ENCODE data around the gene ERRFI1.

Gene ERRFI1

DNA sequence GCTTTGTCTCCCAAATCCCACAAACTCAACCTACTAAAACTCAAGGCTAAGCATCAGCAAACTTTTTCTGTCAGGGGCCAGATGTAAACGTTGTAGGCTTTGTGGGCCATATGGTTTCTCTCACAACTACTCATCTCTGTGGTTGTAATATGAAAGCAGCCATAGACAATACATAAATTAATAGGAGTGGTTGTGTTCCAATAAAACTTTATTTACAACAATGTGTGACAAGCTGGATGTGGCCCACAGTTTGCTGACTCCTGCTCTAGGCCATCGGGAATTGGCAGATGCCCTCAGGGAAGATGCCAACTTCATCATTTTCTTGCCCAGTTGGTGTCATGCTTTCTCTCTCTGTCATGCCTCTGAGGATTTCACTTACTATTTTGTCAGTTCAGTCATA, 17.5 kb upstream of the ERRFI1 start:
- no peak for DNase-seq

DNA sequence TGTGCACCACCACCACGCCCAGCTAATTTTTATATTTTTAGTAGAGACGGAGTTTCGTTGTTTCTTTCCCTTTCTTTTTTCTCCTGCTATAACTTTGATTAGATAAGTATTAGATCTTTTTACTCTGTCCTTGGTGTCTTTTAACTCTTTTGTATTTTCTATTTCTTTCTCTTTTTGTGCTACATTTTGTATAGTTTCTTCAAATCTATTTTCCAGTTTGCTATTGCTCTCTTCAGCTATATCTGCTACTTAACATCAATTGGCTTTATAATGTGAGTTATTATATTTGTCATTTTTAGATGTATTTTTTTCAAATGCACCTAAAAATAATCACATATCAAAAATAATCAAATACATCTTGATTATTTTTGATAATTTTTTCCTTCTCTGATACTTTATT, 16.0 kb upstream of the ERRFI1 start:
- DNase-seq: no peak

- no peak for DNase-seq
Measured at GRCh38 chr1:8040586-8040985, 14.5 kb upstream of the ERRFI1 start.

GRCh38 chr1:8039071-8039470, 13.0 kb upstream of the ERRFI1 start:
- no peak for DNase-seq

- DNase-seq: no peak
Measured at GRCh38 chr1:8035289-8035688, 9.2 kb upstream of the ERRFI1 start.

- no peak for DNase-seq
Measured at GRCh38 chr1:8033322-8033721, 7.2 kb upstream of the ERRFI1 start.

DNA sequence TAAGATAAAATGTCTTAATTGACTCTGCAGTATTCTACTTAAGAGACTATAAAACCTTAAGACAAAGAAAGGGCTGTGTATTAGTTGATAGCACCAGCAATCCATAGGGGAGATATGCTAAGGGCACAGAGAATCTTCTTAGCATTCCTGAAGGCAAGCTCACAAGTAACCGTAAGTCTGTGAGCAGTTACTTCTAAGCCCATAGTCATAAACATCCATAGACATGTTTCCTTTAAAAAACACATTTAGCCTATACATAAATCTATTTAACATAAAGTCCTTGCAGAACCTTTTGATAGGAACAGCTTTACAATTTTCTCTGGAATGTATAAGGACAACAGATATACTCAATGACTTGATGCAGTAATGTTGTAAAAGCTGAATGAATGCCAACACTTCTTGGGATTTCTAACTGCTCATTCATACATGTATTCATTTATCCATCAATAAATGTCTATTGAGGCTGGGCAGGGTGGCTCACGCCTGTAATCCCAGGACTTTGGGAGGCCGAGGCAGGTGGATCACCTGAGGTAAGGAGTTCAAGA, 6.3 kb upstream of the ERRFI1 start:
- DNase-seq: no peak

- peak; percentile 22 to 41 for DNase-seq
Measured at GRCh38 chr1:8031176-8031785, 5.2 kb upstream of the ERRFI1 start.

DNA sequence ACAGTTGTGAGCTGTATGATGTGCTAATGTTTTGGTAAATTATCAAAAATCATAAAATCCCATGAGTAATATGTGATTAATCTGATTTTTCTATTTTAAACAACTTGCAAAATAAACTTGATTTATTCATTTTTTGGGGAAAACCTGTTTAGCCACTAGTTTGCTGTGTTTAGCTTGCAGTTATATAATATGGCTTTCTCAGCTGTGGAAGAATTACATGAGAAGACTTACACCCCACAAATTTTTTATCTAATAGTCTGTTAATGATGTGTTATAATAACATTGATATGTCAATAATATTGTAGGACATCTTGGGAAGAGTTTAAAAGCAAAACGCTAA, 2.4 kb upstream of the ERRFI1 start:
- DNase-seq: no peak

- DNase-seq: no peak
Measured at GRCh38 chr1:8027748-8028570, 1.9 kb upstream of the ERRFI1 start.

- DNase-seq: no peak
Measured at GRCh38 chr1:8026976-8027747, 1.1 kb upstream of the ERRFI1 start.

DNA sequence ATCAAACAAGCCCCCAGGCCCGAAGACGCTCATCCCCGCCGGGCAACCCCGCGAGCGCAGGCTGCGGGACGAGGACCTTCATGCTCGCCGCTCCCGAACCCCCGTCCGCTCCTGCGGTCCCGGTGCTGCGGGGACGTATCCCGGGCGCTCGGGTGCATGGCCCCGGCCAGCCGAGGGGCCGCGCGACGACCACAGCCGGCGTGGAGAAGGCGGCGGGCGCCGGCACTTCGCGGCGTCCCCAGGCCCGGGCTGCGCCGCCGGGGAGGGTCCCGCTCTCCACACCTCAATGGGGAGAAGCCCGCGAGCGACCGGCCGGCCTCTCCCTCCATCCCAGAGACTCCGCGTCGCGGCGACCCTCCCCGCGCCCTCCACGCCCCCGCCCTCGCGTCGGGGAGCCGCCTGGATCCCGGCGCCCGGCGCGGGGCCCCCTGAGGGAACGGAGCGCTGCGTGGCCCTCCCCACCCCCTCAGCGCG, 401 bp downstream of the ERRFI1 start:
- DNase-seq: no peak

DNA sequence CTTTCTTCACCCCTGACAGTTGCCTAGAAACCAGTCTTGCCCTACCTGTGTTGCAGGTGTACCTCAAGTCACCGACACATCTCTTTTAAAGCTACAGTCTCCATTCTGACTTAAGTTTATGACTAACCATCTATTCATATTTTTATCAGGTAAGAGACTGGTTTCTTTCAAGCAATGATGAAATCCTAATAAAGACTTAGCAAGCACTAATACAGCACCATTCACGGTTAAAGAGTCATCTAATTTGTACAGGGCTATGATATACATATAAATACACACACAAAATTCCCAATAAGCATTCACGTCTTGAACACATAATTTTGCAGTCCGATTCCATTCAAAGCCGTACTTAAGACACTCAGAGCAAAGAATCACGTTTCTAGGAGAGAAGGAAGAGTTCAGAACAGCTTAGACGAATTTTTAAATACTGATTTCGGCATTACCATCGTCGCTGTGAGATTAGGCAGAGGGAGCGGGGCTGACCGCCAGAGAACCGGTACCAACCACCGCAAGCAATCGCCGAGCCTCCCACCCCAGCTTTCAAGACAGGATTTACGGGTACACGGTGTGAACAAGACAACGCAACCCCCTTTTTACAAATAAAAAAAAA, 943 bp downstream of the ERRFI1 start:
- DNase-seq: no peak

DNA sequence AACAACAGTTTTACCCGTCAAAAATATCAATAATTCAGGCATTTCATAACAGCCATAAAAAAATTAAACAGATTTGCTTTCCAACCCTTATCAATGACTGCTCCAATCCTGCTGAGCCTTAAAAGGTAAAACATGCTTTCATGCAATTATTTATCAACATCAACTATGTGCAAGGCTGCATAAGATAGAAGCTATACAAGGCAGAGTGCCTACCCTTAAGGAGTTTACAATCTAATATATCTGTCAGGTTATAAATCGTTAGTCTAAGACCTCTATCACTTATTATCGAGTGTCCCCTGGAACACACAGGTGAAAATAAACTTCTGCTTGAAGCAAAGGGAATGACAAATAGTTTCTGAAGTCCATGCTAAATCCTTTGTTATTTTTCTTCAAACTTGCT, 1.8 kb downstream of the ERRFI1 start:
- no peak for DNase-seq

DNA sequence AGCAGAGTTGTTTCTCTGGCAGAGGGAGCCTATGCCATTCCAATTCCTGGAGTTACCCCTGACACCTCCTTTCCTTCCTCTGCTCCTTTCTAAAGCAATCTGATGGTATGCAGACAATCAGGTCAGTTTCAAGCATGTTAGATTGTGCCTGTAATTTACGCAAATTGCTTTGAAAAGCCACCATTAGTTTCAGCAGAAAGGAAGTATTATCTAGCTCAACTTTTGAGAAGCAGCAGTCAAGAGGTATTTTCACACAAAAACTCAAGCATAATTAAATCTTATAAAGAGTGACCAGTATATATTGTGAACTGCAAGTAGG, 2.2 kb downstream of the ERRFI1 start:
- DNase-seq: no peak

DNA sequence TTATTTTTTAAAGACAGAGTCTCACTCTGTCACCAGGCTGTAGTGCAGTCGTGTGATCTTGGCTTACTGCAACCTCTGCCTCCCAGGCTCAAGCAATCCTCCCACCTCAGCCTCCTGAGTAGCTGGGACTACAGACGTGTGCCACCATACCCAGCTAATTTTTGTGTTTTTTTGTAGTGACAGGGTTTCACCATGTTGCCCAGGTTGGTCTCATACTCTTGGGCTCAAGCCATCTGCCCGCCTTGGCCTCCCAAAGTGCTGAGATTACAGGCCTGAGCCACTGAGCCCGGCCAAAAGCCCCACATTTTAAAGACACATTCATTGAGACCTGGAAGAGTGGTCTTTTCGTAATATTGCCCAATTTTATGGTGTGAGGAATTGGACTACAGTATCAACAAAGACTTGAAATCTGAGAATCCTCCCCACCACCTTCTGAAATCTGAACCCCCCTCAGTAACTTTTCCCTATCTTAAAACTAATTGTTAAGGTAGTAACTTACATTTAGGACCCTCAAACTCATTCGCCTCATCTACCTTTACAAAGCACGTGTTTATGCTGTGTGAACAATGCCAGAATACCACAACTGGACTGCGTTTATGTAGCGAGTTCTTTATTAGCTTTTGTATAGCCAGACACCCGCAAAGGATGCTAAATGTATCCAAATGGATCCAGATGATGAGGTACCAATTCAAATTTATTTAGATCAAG, 2.7 kb downstream of the ERRFI1 start:
- DNase-seq: no peak

DNA sequence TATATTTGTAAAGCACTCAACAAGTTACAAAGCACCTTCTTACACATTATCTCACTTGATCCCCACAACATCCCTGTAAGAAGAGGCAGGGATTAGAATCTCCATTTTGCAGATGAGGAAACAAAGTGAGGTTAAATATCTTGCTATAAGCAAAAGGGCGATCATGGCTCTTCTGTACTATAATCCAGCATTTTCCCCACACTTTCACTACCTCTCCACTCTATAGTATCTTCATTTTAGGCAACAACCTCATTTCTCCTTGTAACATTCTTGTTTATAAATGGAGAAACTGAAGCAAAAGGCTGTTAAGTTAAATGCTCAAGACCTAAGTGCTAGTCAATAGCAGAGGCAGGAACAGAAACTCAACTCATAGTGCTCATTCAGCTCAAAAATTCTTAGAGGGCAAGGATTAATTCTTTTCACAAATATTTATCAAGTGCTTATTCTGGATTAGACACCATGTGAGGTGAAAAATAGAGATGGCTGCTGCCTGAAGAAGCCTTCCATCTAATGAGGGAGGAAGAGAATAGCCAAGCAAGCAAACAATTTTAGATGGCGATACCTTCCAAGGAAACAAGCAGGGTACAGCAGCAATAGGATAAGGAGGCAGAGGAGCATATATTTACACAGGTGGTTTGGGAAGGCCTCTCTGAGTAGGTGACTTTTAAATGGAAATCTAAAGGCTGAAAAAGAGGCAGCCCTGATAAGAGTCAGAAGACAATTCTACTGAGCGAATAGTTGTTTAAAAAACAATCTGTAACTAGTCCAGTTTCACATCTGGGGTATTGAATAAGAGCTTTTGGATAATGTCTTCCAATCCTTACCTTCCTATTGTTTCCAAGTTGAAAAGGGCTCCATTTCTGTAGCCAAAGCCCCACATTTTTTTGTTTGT, 3.5 kb downstream of the ERRFI1 start:
- no peak for DNase-seq

- DNase-seq: no peak
Measured at GRCh38 chr1:8021676-8022266, 4.3 kb downstream of the ERRFI1 start.

DNA sequence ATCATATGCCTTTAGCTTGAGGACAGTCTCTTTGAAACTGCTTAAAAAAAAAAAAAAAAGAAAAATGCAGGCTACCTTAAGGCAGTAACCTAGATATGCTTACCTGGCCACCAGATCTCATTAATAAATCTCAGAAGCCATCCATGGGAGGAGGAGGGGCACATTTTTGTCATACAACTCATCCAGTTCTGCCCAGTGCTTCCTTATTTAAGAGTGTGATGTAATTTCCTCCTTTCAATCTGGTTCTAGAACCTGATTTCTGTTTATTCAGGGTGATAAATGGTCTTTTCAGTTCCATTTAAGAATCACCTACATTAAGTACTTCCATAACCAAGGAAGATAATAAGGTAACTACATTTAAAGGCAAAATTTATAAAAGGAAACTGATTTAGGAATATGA, 6.1 kb downstream of the ERRFI1 start:
- DNase-seq: no peak

- DNase-seq: no peak
Measured at GRCh38 chr1:8019229-8019620, 6.9 kb downstream of the ERRFI1 start.

Measured in activated CD4-positive, alpha-beta T cell treated with anti-CD3 and anti-CD28 coated beads for 4 hours (primary cell).